ENCODE results near the gene RDX. TPM values are rescaled to one million over a fixed set of nuclear protein-coding genes. Genes with fewer than 3 reads are reported as not detected.

Gene RDX
- total and polyA plus RNA-seq, 7 experiments from 2014 or later, result 6.9 to 63.6 (median 15.9) TPM

DNA sequence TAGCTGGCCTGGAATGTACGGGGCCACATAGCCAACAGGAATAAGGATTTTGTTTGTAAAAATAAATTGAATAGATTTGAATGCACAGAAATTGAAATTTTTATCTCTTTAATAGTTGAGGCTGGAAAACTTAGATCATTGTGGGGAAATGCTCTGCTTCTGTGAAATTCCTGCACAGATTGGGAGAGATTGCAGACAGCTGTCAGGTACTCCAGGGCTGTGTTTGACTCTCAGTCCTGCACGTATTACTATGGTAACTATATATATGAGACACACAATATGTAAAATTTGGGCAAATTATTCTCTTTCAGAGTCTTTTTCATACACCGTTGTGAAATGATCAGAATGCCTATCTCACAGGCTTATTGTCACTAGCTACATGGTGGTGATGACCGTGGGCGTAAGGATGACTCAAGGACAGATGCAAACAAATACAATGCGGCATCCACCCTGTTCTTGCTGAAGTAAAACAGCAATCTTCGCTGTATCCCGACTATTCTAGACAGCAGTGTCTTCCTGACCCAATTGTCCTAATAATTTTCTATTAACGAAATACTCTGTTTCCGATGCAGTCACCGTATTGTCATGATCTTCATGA lies 123.8 kb downstream of the RDX start:
- no peak for DNase-seq
- ChIA-PET POLR2A (no interaction called here), CTCF (no interaction called here)
- H3K27me3 ChIP-seq (ENCODE audit: control insufficient read depth in 2 of 2, insufficient read depth in 2 of 2, low read length in 2 of 2), result no peaks in the 10 kb centered on the region
- intact Hi-C loops (cut with micrococcal nuclease), result loop anchor here in 1 of 2 donors (5.0 kb wide), 1 partner anchor 225 kb away; no protein-coding TSS in a partner anchor
- no peaks in the 10 kb centered on the region for H3K9me3 Mint-ChIP-seq
- H3K36me3 Mint-ChIP-seq, result no peaks in the 10 kb centered on the region
- H3K4me3 ChIP-seq (ENCODE audit: low read length), result no peak overlapping the region
- no peaks in the 10 kb centered on the region for H3K36me3 ChIP-seq (ENCODE audit: control insufficient read depth in 2 of 3, insufficient read depth in 3 of 3, low read length in 3 of 3)
- H3K27me3 Mint-ChIP-seq, result peaks cover 6 to 42% (median 15%) of the 10 kb centered on the region in 5 donors
- no peaks in the 10 kb centered on the region for H3K9me3 ChIP-seq (ENCODE audit: control insufficient read depth in 2 of 3, low read length in 3 of 3)
- no peak for ATAC-seq
- no peak overlapping the region for H3K27ac ChIP-seq (ENCODE audit: low read depth, low read length)
- H3K4me1 Mint-ChIP-seq, result peaks cover 0 to 8% (median 7%) of the 10 kb centered on the region in 7 donors
- no peak overlapping the region for H3K27ac Mint-ChIP-seq
- no peak overlapping the region for H3K4me3 Mint-ChIP-seq
- no peaks in the 10 kb centered on the region for H3K4me1 ChIP-seq (ENCODE audit: control insufficient read depth in 2 of 2, insufficient read depth in 2 of 2, low read length in 2 of 2)

DNA sequence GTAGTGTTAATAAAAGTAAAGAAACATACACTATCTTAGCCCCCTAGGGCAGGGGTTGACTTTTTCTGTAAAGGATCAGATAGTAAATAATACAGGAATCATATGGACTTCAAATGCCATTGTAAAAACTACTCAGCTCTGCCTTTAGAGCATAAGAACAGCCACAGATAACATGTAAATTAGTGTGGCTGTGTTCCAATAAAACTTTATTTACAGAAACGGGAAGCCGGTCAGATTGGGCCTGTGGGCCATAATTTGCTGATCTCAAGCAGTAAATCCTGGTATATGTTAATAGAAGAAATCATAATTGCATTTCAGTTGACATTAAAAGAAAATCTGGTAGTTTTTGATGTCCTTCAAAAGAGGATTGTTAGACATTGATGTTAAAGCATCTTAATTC lies 126.7 kb downstream of the RDX start:
- CTCF ChIA-PET, result no interaction called here

DNA sequence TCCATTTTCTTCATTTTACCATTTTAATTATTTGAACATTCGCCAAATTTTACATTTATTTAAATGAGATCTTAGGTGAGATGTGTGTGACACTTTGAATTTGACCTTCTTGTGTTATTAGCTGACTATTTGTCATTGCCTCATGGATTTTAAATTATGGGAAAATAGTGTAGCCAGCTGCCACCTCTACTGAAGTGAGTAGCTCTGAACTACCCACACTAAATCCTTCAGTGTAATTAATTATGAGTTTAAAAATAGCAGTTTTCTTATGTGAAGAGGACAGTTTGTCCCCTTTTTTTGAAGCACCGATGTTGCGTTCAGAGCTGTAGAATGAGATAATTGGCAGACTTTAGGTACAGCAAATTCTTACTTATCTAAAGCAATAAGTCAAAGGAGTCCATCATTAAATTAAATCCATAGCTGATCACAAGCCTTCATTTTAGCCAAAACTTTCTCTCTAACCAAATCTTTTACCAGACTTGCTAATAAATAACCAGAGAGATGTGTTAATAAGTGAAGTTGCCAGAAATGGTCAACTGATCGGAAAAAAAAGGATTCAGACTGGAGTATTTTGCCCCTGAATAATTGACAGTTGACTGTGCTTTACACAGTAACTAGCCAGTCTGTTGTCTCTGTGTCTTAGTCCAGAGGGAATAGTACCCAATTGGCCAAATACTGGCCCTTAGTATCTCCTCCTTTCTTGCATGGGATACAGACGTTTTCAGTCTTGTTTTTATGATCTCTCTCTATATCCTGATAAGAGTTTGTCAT lies 128.2 kb downstream of the RDX start:
- H3K4me1 Mint-ChIP-seq, result no peaks in the 10 kb centered on the region
- CTCF ChIA-PET, result no interaction called here
- intact Hi-C loops (cut with micrococcal nuclease), result no loop called here
- no peak for DNase-seq
- H3K27me3 Mint-ChIP-seq, result peaks cover 5 to 32% (median 10%) of the 10 kb centered on the region in 5 donors
- Histone ChIP-seq H3K9me3 (ENCODE audit: control insufficient read depth in 2 of 3, low read length in 3 of 3) (no peaks in the 10 kb centered on the region), H3K4me1 (ENCODE audit: control insufficient read depth in 2 of 2, insufficient read depth in 2 of 2, low read length in 2 of 2) (no peaks in the 10 kb centered on the region), H3K27ac (ENCODE audit: low read depth, low read length) (no peak overlapping the region), H3K27me3 (ENCODE audit: control insufficient read depth in 2 of 2, insufficient read depth in 2 of 2, low read length in 2 of 2) (no peaks in the 10 kb centered on the region), H3K36me3 (ENCODE audit: control insufficient read depth in 2 of 3, insufficient read depth in 3 of 3, low read length in 3 of 3) (no peaks in the 10 kb centered on the region), H3K4me3 (ENCODE audit: low read length) (no peak overlapping the region)
- no peak for ATAC-seq
- POLR2A ChIA-PET, result interaction anchor here (0.6 kb wide), 1 partner anchor 319 kb away, joined by 3 read pairs; no protein-coding TSS in a partner anchor
- H3K9me3 Mint-ChIP-seq, result no peaks in the 10 kb centered on the region
- H3K27ac Mint-ChIP-seq, result no peak overlapping the region
- no peak overlapping the region for H3K4me3 Mint-ChIP-seq
- no peaks in the 10 kb centered on the region for H3K36me3 Mint-ChIP-seq

More for the DNA sequence above, 126.7 kb downstream of the RDX start:
- Histone ChIP-seq H3K9me3 (ENCODE audit: control insufficient read depth in 2 of 3, low read length in 3 of 3) (no peaks in the 10 kb centered on the region), H3K27me3 (ENCODE audit: control insufficient read depth in 2 of 2, insufficient read depth in 2 of 2, low read length in 2 of 2) (no peaks in the 10 kb centered on the region), H3K36me3 (ENCODE audit: control insufficient read depth in 2 of 3, insufficient read depth in 3 of 3, low read length in 3 of 3) (no peaks in the 10 kb centered on the region), H3K27ac (ENCODE audit: low read depth, low read length) (no peak overlapping the region), H3K4me1 (ENCODE audit: control insufficient read depth in 2 of 2, insufficient read depth in 2 of 2, low read length in 2 of 2) (no peaks in the 10 kb centered on the region), H3K4me3 (ENCODE audit: low read length) (no peak overlapping the region)
- intact Hi-C loops (cut with micrococcal nuclease), result loop anchor here in 1 of 2 donors (5.0 kb wide), 1 partner anchor 222 kb away; no protein-coding TSS in a partner anchor
- H3K27me3 Mint-ChIP-seq, result peaks cover 6 to 40% (median 15%) of the 10 kb centered on the region in 5 donors
- POLR2A ChIA-PET, result no interaction called here
- H3K9me3 Mint-ChIP-seq, result no peaks in the 10 kb centered on the region
- ATAC-seq (no peak), DNase-seq (no peak)
- H3K36me3 Mint-ChIP-seq, result no peaks in the 10 kb centered on the region
- peaks cover 0 to 8% (median 7%) of the 10 kb centered on the region in 7 donors for H3K4me1 Mint-ChIP-seq
- H3K27ac Mint-ChIP-seq, result no peak overlapping the region
- no peak overlapping the region for H3K4me3 Mint-ChIP-seq

DNA sequence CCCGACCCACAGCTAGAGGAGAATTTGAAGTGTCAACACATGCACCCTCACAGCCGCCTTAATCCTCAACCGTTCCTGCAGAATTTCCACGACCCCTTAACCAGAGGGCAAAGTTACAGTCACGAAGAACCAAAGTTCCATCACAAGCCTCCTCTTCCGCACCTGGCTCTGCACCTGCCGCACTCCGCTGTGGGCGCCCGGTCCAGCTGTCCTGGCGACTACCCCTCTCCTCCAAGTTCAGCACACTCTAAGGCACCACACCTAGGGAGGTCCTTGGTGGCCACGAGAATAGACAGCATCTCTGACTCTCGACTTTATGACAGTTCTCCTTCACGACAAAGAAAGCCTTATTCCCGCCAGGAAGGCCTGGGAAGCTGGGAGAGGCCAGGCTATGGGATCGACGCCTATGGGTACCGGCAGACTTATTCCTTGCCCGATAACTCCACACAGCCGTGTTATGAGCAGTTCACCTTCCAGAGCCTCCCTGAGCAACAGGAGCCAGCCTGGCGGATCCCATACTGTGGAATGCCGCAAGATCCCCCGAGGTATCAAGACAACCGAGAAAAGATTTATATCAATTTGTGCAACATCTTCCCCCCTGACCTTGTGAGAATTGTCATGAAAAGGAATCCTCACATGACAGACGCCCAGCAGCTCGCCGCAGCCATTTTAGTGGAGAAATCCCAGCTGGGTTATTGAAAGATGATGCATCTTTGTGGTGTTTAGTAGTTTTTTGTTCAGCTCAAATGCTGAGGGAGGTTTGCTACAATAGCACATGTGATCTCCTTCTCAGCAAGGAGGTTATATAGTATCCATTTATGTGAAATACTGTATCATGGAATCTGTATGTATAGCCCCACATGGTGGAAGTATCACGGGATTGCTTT lies 131.1 kb downstream of the RDX start:
- Histone ChIP-seq H3K9me3 (ENCODE audit: control insufficient read depth in 2 of 3, low read length in 3 of 3) (no peaks in the 10 kb centered on the region), H3K27ac (ENCODE audit: low read depth, low read length) (no peak overlapping the region), H3K36me3 (ENCODE audit: control insufficient read depth in 2 of 3, insufficient read depth in 3 of 3, low read length in 3 of 3) (no peaks in the 10 kb centered on the region), H3K4me3 (ENCODE audit: low read length) (no peak overlapping the region), H3K27me3 (ENCODE audit: control insufficient read depth in 2 of 2, insufficient read depth in 2 of 2, low read length in 2 of 2) (no peaks in the 10 kb centered on the region), H3K4me1 (ENCODE audit: control insufficient read depth in 2 of 2, insufficient read depth in 2 of 2, low read length in 2 of 2) (no peaks in the 10 kb centered on the region)
- no peak overlapping the region for H3K4me3 Mint-ChIP-seq
- no peaks in the 10 kb centered on the region for H3K9me3 Mint-ChIP-seq
- no peak overlapping the region for H3K27ac Mint-ChIP-seq
- H3K27me3 Mint-ChIP-seq, result peaks cover 0 to 13% (median 4%) of the 10 kb centered on the region in 5 donors
- H3K4me1 Mint-ChIP-seq, result no peaks in the 10 kb centered on the region
- DNase-seq, result no peak
- ChIA-PET POLR2A (no interaction called here), CTCF (no interaction called here)
- ATAC-seq, result no peak
- intact Hi-C loops (cut with micrococcal nuclease), result no loop called here
- no peaks in the 10 kb centered on the region for H3K36me3 Mint-ChIP-seq

DNA sequence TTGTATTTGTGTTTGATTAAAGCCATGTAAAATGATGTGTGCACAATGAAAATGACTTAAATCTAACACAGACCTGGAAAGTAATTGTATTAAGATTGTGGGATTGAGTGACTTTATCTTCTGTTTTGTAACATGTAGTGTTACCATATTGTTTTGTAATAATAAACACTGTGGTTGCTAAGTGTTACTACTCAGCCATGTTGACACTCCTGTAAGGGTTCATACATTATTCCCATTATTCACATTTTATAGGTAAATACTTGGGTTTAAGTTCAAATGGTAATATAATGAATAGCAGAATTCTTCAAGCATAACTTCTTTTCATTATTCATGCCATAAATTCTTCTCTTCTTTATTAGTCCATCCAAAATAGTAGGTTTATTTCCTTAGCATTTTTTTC lies 134.2 kb downstream of the RDX start:
- Mint-ChIP-seq H3K36me3 (no peaks in the 10 kb centered on the region), H3K27me3 (peaks cover 0 to 10% (median 4%) of the 10 kb centered on the region in 5 donors), H3K4me3 (no peak overlapping the region), H3K9me3 (no peaks in the 10 kb centered on the region), H3K27ac (no peak overlapping the region), H3K4me1 (no peaks in the 10 kb centered on the region)
- H3K9me3 ChIP-seq (ENCODE audit: control insufficient read depth in 2 of 3, low read length in 3 of 3), result no peaks in the 10 kb centered on the region
- H3K27me3 ChIP-seq (ENCODE audit: control insufficient read depth in 2 of 2, insufficient read depth in 2 of 2, low read length in 2 of 2), result no peaks in the 10 kb centered on the region
- H3K4me1 ChIP-seq (ENCODE audit: control insufficient read depth in 2 of 2, insufficient read depth in 2 of 2, low read length in 2 of 2), result no peaks in the 10 kb centered on the region
- ATAC-seq (no peak), DNase-seq (no peak)
- CTCF ChIA-PET, result interaction anchor here (0.6 kb wide), 1 partner anchor 50 kb away, joined by 4 read pairs; no protein-coding TSS in a partner anchor
- no peak overlapping the region for H3K4me3 ChIP-seq (ENCODE audit: low read length)
- H3K27ac ChIP-seq (ENCODE audit: low read depth, low read length), result no peak overlapping the region
- no peaks in the 10 kb centered on the region for H3K36me3 ChIP-seq (ENCODE audit: control insufficient read depth in 2 of 3, insufficient read depth in 3 of 3, low read length in 3 of 3)
- POLR2A ChIA-PET, result no interaction called here
- intact Hi-C loops (cut with micrococcal nuclease), result no loop called here

DNA sequence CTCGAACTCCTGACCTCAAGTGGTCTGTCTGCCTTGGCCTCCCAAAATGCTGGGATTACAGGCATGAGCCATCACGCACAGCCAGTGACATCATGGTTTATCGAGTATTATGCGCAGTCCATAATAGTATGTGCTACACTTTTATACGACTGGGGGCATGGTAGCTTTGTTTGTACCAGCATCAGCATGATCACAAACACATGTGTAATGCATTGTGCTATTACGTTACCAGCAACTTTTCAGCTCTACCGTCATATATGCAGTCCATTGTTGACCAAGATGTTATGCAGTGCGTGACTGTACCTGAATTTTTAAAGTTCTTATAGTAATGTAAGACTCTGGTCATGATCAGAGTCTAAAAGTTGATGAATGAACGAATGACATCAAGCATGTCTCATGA lies 135.4 kb downstream of the RDX start:
- H3K27me3 Mint-ChIP-seq, result peaks cover 0 to 10% (median 4%) of the 10 kb centered on the region in 5 donors
- ATAC-seq (no peak), DNase-seq (no peak)
- Histone ChIP-seq H3K27me3 (ENCODE audit: control insufficient read depth in 2 of 2, insufficient read depth in 2 of 2, low read length in 2 of 2) (no peaks in the 10 kb centered on the region), H3K27ac (ENCODE audit: low read depth, low read length) (no peak overlapping the region), H3K4me3 (ENCODE audit: low read length) (no peak overlapping the region), H3K36me3 (ENCODE audit: control insufficient read depth in 2 of 3, insufficient read depth in 3 of 3, low read length in 3 of 3) (no peaks in the 10 kb centered on the region), H3K4me1 (ENCODE audit: control insufficient read depth in 2 of 2, insufficient read depth in 2 of 2, low read length in 2 of 2) (no peaks in the 10 kb centered on the region), H3K9me3 (ENCODE audit: control insufficient read depth in 2 of 3, low read length in 3 of 3) (no peaks in the 10 kb centered on the region)
- no peaks in the 10 kb centered on the region for H3K9me3 Mint-ChIP-seq
- intact Hi-C loops (cut with micrococcal nuclease), result no loop called here
- no peaks in the 10 kb centered on the region for H3K4me1 Mint-ChIP-seq
- ChIA-PET POLR2A (no interaction called here), CTCF (no interaction called here)
- no peak overlapping the region for H3K4me3 Mint-ChIP-seq
- no peaks in the 10 kb centered on the region for H3K36me3 Mint-ChIP-seq
- no peak overlapping the region for H3K27ac Mint-ChIP-seq

Measured in naive thymus-derived CD4-positive, alpha-beta T cell (primary cell).